Muscle layer of duodenum (tissue), 2 donors: ENCODE measurements around the gene TAMALIN.

Experiments
- H3K27ac ChIP-seq: one replicate; pipeline ENCODE4 v1.7.0; 2013; ENCODE audit warnings: mild to moderate bottlenecking, low read length
- H3K27me3 ChIP-seq: one replicate; pipeline ENCODE4 v1.7.0; 2013; ENCODE audit warnings: low read depth, mild to moderate bottlenecking, control low read depth, low read length
- H3K36me3 ChIP-seq, 2 donors: one replicate each; pipeline ENCODE4 v1.7.0; 2013; ENCODE audit warnings: low read length in 2 of 2, control low read depth in 1 of 2, mild to moderate bottlenecking in 1 of 2; ENCODE audit not compliant: insufficient read depth in 2 of 2, control insufficient read depth in 1 of 2
- H3K4me1 ChIP-seq, 2 donors: one replicate each; pipeline ENCODE4 v1.7.0; 2013; ENCODE audit warnings: low read length in 2 of 2, mild to moderate bottlenecking in 2 of 2, control low read depth in 1 of 2, moderate library complexity in 1 of 2; ENCODE audit not compliant: insufficient read depth in 2 of 2, control insufficient read depth in 1 of 2
- H3K4me3 ChIP-seq, 2 donors: one replicate each; pipeline ENCODE4 v1.7.0; 2013; ENCODE audit warnings: low read length in 2 of 2, low read depth in 1 of 2, mild to moderate bottlenecking in 1 of 2
- H3K9me3 ChIP-seq, 2 donors: one replicate each; pipeline ENCODE4 v1.7.0; 2013; ENCODE audit warnings: low read length in 2 of 2, control low read depth in 1 of 2, mild to moderate bottlenecking in 1 of 2; ENCODE audit not compliant: control insufficient read depth in 1 of 2
- donor health status: healthy.

TAMALIN gene

DNA sequence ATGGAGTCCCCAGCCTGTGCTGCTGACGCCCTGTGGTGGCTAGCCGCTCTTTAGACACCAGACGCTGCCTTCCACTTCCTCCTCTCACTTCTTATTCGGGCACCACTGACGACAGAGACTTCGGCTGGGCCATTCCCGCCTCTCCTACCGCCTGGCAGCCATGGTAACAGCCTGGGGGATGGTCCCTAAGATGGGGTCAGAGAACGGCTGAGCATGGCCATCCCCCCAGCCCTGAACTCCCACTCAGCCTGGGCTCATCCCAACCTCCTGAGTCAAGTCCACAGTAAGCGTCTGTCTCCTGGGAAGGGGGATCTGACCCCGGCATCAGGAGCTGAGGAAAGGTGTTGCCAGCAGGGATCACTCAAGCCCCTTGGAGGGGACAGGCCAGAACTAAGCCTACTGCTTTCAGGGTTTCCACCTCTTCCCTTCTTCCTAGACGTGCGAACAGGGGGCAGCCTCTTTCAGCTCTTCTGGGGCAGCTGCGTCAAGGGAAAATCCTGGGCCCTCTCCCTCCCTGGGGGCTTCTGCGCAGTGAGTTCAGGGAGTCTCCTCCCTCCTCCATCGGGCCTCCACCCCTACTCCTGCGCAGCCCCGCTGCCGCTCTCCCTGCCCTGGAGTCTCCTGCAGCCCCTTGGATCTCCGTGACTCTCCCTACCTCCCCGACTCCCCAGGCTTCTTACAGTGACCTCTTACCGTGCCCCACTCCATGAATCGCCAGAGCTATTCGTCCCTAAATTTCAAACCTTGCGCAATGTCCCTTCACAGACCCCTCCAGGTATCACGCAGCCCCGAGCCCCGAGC, 643 bp upstream of the TAMALIN start:
- no peaks in the 10 kb centered on the region for H3K36me3 ChIP-seq
- peaks cover 0 to 32% of the 10 kb centered on the region in 2 donors for H3K4me1 ChIP-seq
- no peaks in the 10 kb centered on the region for H3K9me3 ChIP-seq
- peak overlapping the region; percentile 21 to 71 for H3K4me3 ChIP-seq
- H3K27ac ChIP-seq = no peak overlapping the region
- no peaks in the 10 kb centered on the region for H3K27me3 ChIP-seq

GRCh38 chr12:52007158-52007921, 594 bp downstream of the TAMALIN start:
- H3K27me3 ChIP-seq = no peaks in the 10 kb centered on the region
- peaks cover 0 to 38% of the 10 kb centered on the region in 2 donors for H3K4me1 ChIP-seq
- no peaks in the 10 kb centered on the region for H3K36me3 ChIP-seq
- H3K9me3 ChIP-seq = no peaks in the 10 kb centered on the region
- H3K4me3 ChIP-seq = peak overlapping the region; percentile 27 to 71
- H3K27ac ChIP-seq = peak overlapping the region; percentile 73

- Histone ChIP-seq H3K4me1 (peaks cover 0 to 38% of the 10 kb centered on the region in 2 donors), H3K9me3 (no peaks in the 10 kb centered on the region), H3K36me3 (no peaks in the 10 kb centered on the region), H3K4me3 (peak overlapping the region; percentile 27 to 71), H3K27me3 (no peaks in the 10 kb centered on the region), H3K27ac (peak overlapping the region; percentile 73)
Measured at GRCh38 chr12:52007982-52008510, 1.3 kb downstream of the TAMALIN start.

DNA sequence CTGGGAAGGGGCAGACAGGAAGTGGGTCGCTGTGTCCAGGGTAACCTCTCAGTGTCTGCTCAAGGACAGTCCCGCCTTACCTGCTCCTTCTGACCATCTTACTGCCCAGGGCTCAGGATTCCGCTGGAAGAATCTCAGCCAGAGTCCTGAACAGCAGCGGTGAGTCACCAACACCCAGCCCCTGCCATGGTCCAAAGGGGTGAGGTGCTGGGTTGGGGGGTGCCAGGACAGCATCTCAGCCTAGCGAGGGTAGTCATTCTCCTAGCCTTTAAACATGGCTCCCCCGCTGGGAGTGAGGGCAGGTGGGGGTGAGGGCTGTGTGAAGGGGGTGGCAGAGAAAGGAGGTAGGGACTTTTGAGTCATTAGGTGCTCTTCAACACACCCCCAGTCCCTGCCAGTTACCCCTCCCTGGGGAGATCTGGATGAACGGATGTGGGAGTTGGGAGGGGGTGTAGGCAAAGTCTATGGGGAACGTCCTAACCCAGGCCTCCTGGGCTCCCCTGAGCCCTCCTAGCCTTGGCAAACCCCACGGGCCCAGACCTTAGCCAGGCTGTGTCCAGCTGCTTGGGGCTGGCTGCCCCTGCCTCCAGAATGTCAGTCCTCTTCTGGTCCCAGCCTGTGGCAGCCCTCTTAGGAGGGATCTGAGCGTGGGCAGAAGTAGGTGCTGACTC, 2.5 kb downstream of the TAMALIN start:
- Histone ChIP-seq H3K4me1 (peaks cover 0 to 38% of the 10 kb centered on the region in 2 donors), H3K27ac (peak overlapping the region; percentile 73), H3K36me3 (peaks cover 6 to 8% of the 10 kb centered on the region in 2 donors), H3K9me3 (no peaks in the 10 kb centered on the region), H3K27me3 (no peaks in the 10 kb centered on the region), H3K4me3 (peak overlapping the region; percentile 27 to 71)

DNA sequence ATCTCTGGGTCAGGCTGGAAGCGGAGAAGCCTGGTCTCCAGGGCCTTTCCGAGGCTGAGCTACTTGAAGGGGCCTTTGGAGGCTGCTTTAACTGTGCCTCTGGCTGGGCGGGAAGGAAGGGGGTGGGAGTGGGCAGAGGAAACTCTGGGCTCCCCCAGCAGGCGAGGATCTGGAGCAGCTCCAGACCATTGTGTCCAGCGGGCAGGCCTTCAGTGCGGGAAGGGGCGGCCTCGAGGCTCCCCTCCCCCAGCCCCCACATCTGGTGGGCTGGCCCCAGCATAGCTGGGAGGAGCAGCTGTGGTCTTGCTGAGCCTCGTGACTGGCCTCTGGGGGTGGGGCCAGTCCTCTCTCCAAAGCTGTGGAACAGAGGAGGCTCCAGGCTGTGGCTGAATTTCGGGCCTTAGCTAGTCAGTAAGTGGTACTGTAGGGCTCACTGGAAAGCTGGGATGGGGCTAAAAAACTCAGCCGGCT, 3.4 kb downstream of the TAMALIN start:
- H3K36me3 ChIP-seq = peaks cover 8 to 9% of the 10 kb centered on the region in 2 donors
- H3K27me3 ChIP-seq = no peaks in the 10 kb centered on the region
- H3K9me3 ChIP-seq = no peaks in the 10 kb centered on the region
- H3K27ac ChIP-seq = peak overlapping the region; percentile 50
- peaks cover 0 to 38% of the 10 kb centered on the region in 2 donors for H3K4me1 ChIP-seq
- no peak overlapping the region for H3K4me3 ChIP-seq

DNA sequence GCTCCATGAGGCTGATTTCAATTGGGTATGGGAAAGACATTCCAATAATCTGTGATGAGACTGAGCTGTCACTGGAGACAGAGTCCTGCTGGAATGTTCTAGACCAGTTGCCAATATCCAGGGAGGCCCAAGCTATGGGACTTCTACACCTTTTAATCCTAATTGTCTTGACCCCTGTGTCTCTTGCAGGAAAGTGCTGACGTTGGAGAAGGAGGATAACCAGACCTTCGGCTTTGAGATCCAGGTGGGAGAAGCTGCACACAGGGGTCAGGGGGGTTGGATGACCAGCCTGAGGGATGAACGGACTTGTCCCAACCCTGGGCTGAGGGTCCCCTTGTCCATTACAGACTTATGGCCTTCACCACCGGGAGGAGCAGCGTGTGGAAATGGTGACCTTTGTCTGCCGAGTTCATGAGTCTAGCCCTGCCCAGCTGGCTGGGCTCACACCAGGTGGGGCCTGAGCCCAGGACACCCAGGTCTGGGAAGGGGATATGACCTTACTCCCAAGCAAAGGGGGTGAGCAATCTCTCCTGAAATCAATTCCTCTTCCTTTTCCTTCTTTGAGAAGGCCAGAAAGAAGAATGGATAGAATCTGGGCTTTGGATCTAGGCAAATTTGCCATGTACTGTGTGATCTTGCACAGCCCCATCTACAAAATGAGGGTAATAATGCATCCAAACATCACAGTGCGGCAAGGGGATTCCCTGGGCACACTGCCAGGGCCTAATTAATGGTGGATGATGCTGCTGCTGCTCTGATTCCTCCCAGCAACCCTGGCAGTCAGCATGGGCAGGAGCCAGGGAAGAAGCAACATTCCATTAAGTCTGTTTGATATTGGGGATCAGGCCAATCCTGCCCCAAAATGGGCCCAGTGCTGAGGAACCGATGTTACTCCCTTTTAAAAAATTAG, 4.2 kb downstream of the TAMALIN start:
- Histone ChIP-seq H3K4me1 (peaks cover 0 to 38% of the 10 kb centered on the region in 2 donors), H3K4me3 (no peak overlapping the region), H3K9me3 (no peaks in the 10 kb centered on the region), H3K27me3 (no peaks in the 10 kb centered on the region), H3K36me3 (peaks cover 8 to 9% of the 10 kb centered on the region in 2 donors), H3K27ac (peak overlapping the region; percentile 50)

- Histone ChIP-seq H3K36me3 (peaks cover 8 to 9% of the 10 kb centered on the region in 2 donors), H3K4me1 (peaks cover 0 to 38% of the 10 kb centered on the region in 2 donors), H3K9me3 (no peaks in the 10 kb centered on the region), H3K27me3 (no peaks in the 10 kb centered on the region), H3K27ac (no peak overlapping the region), H3K4me3 (no peak overlapping the region)
Measured at GRCh38 chr12:52011602-52012214, 5.0 kb downstream of the TAMALIN start.

GRCh38 chr12:52013626-52014310, 7.0 kb downstream of the TAMALIN start:
- H3K27ac ChIP-seq = no peak overlapping the region
- H3K4me1 ChIP-seq = peaks cover 0 to 22% of the 10 kb centered on the region in 2 donors
- no peak overlapping the region for H3K4me3 ChIP-seq
- no peaks in the 10 kb centered on the region for H3K9me3 ChIP-seq
- peaks cover 8 to 9% of the 10 kb centered on the region in 2 donors for H3K36me3 ChIP-seq
- H3K27me3 ChIP-seq = no peaks in the 10 kb centered on the region

- H3K36me3 ChIP-seq = peaks cover 8 to 9% of the 10 kb centered on the region in 2 donors
Measured at GRCh38 chr12:52014567-52015530, 8.1 kb downstream of the TAMALIN start.

More at GRCh38 chr12:52014567-52015530, 8.1 kb downstream of the TAMALIN start:
- no peaks in the 10 kb centered on the region for H3K27me3 ChIP-seq
- no peak overlapping the region for H3K4me3 ChIP-seq
- peaks cover 0 to 13% of the 10 kb centered on the region in 2 donors for H3K4me1 ChIP-seq
- H3K27ac ChIP-seq = no peak overlapping the region
- H3K9me3 ChIP-seq = no peaks in the 10 kb centered on the region
